Measurements from ENCODE around the gene AGBL3. TPM values are rescaled to one million over a fixed set of nuclear protein-coding genes. Genes with fewer than 3 reads are reported as not detected.

AGBL3 gene
- total and polyA plus RNA-seq, 9 of the 15 experiments (the other 6 are each of a cell fraction or from before 2014, with no cell fraction given), result 0.54 to 2.9 (median 1.7) TPM

GRCh38 chr7:135170274-135170997, 184.1 kb downstream of the AGBL3 start, which contains the start of gene CYREN (continued):
- no peak for TF ChIP-seq TCF15 (CRISPR knock-in tag; IDR thresholded peaks at IDR 0.05)
- TF ChIP-seq ARID1B (IDR thresholded peaks at IDR 0.05), result peak; percentile 32; the same call in 1 of the 2 replicates
- TF ChIP-seq TRIM24 (IDR thresholded peaks at IDR 0.05), result peak in 1 of 2 experiments; percentile 99; a peak in 2 of 4 replicates
- TF ChIP-seq CHCHD3 (CRISPR knock-in tag; IDR thresholded peaks at IDR 0.05), result 0 out of 2 replicates have a peak, but pooled peaks have one; percentile 64
- peak; percentile 86; the same call in 1 of the 2 replicates for TF ChIP-seq BRD4 (IDR thresholded peaks at IDR 0.05)
- TF ChIP-seq BRF1 (IDR thresholded peaks at IDR 0.05; ENCODE audit: borderline replicate concordance, extremely low read depth, insufficient read length), result no peak
- TF ChIP-seq ZBTB7A (IDR thresholded peaks at IDR 0.05; ENCODE audit: borderline replicate concordance, control insufficient read depth, low read depth, low read length), result peak; percentile 90
- TF ChIP-seq POLR2H (tag; IDR thresholded peaks at IDR 0.05; ENCODE audit: low read depth), result peak; percentile 69; the same call in 1 of the 2 replicates
- no peak for TF ChIP-seq XRCC3 (IDR thresholded peaks at IDR 0.05)
- TF ChIP-seq ZNF212 (CRISPR knock-in tag; IDR thresholded peaks at IDR 0.05), result no peak
- no peak for TF ChIP-seq CHD4 (IDR thresholded peaks at IDR 0.05; ENCODE audit: insufficient read depth, insufficient replicate concordance, low read depth, low read length, poor library complexity, severe bottlenecking)
- TF ChIP-seq MED1 (CRISPR knock-in tag; IDR thresholded peaks at IDR 0.05; ENCODE audit: borderline replicate concordance), result no peak
- TF ChIP-seq ZFX (CRISPR knock-in tag; IDR thresholded peaks at IDR 0.05), result peak; percentile 98
- peak; percentile 93 for TF ChIP-seq FOXP1 (CRISPR knock-in tag; IDR thresholded peaks at IDR 0.05)
- TF ChIP-seq, protein P1, sequence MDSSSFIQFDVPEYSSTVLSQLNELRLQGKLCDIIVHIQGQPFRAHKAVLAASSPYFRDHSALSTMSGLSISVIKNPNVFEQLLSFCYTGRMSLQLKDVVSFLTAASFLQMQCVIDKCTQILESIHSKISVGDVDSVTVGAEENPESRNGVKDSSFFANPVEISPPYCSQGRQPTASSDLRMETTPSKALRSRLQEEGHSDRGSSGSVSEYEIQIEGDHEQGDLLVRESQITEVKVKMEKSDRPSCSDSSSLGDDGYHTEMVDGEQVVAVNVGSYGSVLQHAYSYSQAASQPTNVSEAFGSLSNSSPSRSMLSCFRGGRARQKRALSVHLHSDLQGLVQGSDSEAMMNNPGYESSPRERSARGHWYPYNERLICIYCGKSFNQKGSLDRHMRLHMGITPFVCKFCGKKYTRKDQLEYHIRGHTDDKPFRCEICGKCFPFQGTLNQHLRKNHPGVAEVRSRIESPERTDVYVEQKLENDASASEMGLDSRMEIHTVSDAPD (CRISPR knock-in tag; IDR thresholded peaks at IDR 0.05), result no peak
- TF ChIP-seq ETV6 (IDR thresholded peaks at IDR 0.05; ENCODE audit: borderline replicate concordance in 1 of 2, low read depth in 2 of 2, low read length in 1 of 2), result peak in 1 of 2 experiments; percentile 85; a peak in 2 of 4 replicates
- TF ChIP-seq ETV6 (CRISPR knock-in tag; IDR thresholded peaks at IDR 0.05; ENCODE audit: borderline replicate concordance), result peak; percentile 8
- no peak for TF ChIP-seq ZNF184 (CRISPR knock-in tag; IDR thresholded peaks at IDR 0.05)
- no peak for TF ChIP-seq ZNF696 (CRISPR knock-in tag; conservative IDR thresholded peaks at IDR 0.05)
- peak; percentile 30; the same call in 1 of the 2 replicates for TF ChIP-seq JUN (IDR thresholded peaks at IDR 0.05; ENCODE audit: borderline replicate concordance, low read depth, low read length)
- peak; percentile 96; the same call in 1 of the 2 replicates for TF ChIP-seq JUN (CRISPR knock-in tag; IDR thresholded peaks at IDR 0.05; ENCODE audit: borderline replicate concordance)
- peak; percentile 98 for TF ChIP-seq POLR2A (conservative IDR thresholded peaks at IDR 0.05)
- TF ChIP-seq ATF4 (CRISPR knock-in tag; IDR thresholded peaks at IDR 0.05), result 0 out of 2 replicates have a peak, but pooled peaks have one; percentile 15
